ENCODE results near the gene CCDC134.

The CCDC134 gene

DNA sequence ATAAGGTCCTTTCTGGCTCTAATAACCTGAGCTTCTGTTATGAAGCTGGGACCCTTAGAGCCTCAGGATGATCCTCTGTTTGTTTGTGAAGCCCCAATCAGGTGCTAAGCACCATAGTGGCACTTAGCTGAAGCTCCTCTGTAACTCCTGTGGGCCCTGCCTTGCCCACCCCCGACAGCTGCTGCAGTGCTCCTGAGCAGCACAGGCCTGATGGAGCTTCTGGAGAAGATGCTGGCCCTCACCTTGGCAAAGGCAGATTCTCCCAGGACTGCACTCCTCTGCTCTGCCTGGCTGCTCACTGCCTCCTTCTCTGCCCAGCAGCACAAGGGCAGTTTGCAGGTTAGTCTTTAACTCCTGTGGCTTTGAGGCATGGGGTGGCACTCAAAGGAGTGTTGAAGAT is 19.0 kb upstream of the CCDC134 start:
- no peak for DNase-seq (ENCODE audit: low read depth)
- H3K4me3 ChIP-seq (ENCODE audit: low read depth, low read length), result no peak overlapping the region

DNA sequence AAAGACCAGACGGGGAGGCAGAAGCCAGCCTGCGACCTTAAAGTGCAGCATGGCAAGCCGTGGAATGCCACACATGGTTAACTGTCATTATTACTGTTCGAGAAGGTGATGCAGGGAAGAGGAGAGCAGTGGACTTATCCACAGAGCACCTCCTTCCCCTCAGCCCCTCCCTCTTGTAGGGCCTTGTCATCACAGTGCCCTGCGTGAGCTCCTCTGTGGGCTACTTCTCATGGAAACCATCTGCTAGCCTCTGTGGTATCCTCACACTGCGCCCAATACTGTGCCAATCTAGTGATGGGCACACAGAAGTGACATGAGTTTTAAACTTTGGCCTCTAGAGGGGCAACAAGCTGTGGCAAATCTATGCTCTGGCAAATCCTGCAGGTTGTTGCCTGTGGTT is 18.2 kb upstream of the CCDC134 start:
- H3K4me3 ChIP-seq (ENCODE audit: low read depth, low read length), result no peak overlapping the region
- no peak for DNase-seq (ENCODE audit: low read depth)

- no peak overlapping the region for H3K4me3 ChIP-seq (ENCODE audit: low read depth, low read length)
- no peak for DNase-seq (ENCODE audit: low read depth)
Measured at GRCh38 chr22:41782751-41783150, 17.7 kb upstream of the CCDC134 start.

DNA sequence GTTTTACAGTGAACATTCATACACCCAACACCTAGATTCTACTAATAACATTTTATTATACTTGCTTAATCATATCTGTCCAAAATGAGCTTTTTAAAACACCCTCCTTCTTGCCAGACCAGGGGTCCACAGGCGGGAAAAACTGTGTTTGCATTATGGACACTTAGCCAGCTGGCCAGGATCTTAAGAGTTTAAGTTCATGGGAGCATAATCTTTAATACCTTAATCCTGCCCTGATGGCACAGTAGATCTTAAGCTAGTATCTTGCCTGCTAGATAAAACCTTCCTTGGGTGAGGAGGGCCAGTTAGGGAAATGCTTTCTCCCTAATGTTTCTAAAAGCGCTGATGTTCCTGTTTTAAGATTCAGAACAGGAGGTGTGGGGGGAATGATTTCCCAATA is 13.1 kb upstream of the CCDC134 start:
- no peak for DNase-seq (ENCODE audit: low read depth)
- H3K4me3 ChIP-seq (ENCODE audit: low read depth, low read length), result no peak overlapping the region

DNA sequence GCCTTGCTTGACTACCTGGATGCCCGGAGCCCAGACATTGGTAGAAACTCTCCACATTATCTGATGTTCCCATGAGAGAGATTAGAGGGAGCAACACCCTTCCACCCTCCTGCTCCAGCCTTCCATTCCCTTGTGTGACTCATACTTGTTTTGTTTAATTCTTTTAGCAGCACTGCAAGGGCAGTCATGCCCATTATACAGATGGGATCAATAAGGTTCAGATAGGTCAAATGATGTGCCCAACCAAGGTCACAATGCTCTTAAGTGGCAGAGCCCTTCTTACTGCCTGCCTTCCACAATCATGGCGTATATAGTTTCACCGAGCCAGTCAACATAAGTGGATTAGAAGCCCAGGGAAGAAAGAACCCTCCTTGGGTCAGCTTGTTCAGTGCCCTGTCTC is 6.6 kb upstream of the CCDC134 start:
- H3K4me3 ChIP-seq (ENCODE audit: low read depth, low read length), result no peak overlapping the region
- DNase-seq (ENCODE audit: low read depth), result no peak

DNA sequence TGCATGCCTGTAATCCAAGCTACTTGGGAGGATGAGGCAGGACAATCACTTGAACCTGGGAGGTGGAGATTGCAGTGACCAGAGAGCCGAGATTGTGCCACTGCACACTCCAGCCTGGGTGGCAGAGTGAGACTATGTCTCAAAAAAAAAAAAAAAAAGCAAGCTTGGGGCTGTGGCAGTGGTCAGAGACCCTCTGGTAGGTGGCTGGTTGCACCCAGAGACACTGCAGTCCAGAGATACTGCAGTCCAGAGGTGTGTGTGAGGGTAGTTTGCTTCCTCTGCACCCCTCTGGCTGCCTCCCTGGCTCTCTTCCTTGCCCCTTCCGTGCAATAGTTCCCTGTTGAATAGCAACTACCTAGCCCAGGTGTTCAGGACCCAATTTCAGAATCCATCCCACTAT is 1.7 kb upstream of the CCDC134 start:
- no peak overlapping the region for H3K4me3 ChIP-seq (ENCODE audit: low read depth, low read length)
- DNase-seq (ENCODE audit: low read depth), result no peak

DNA sequence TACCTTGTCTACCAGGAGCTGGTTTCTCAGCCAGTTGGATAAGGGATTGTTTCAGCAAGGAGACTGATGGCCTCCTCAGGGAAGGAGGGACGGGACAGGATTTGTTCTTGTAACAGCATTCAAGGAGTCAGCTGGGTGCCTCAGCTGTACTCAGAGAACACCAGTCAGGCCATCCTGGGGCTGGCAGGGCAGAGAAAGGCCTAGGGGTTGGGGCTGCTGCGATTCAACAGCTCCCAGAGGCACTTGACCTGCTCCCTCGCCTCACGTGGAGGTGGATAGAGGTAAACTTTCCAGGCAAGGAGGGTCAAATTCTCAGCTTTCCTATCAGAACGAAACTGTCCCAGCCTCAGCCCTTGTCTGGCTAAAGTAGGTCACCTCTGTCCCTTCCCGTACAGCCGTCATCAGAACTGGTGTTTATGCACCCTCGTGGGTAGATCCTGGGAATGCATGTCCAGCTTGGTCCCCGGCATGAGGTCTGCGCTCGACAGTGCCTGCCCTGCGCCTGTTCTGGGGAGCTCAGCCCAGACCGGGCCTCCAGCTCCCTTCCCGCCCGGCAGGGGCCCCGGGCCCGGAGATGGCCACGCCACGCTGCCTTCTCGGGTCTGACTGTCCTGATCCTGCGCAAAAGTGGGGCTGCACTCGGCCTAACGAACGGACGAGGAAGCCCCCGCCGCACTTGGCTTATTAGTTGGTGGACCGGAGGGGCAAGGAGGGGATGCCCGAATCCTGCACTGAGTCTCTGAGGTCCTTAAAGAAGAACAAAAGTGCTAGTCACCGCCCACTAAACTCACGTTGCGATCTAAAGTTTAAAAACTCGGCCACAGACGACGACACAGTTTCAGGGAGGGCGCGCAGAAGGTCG is 762 bp upstream of the CCDC134 start:
- H3K4me3 ChIP-seq (ENCODE audit: low read depth, low read length), result peak overlapping the region; percentile 95
- DNase-seq (ENCODE audit: low read depth), result no peak

DNA sequence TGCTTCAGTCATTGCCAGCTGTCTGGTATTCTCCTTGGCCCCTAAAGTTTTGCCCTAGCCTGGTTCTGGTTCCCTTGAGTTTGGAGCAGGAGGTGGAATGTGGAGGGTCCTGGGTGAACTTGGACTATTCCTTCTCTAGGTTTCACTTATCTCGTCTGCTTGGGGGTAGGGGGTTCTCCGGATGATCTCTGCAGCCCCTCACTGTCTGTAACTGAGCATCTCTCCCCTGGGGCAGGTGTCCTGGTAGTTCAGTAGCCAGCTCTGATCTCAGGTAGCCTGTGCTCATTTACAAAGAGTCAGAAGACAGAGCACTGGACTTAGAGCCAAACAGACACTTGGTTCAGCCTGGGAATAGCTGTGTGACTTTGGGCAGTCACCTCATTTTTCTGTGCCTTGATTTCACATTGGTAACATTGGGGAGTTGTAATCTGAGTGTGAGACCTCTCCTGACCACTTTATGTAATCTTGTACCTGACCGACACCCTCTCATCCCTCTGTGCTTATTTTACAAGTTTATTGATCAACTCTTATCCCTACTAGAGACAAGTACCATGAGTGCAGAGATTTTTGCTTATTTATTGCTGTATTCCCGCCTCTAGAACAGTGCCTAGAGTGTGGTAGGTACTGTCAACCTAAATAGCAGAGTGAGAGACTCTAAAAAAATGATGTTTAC is 804 bp downstream of the CCDC134 start:
- H3K4me3 ChIP-seq (ENCODE audit: low read depth, low read length), result peak overlapping the region; percentile 95
- DNase-seq (ENCODE audit: low read depth), result no peak

- no peak for DNase-seq (ENCODE audit: low read depth)
- no peak overlapping the region for H3K4me3 ChIP-seq (ENCODE audit: low read depth, low read length)
Measured at GRCh38 chr22:41801886-41802285, 1.4 kb downstream of the CCDC134 start.

DNA sequence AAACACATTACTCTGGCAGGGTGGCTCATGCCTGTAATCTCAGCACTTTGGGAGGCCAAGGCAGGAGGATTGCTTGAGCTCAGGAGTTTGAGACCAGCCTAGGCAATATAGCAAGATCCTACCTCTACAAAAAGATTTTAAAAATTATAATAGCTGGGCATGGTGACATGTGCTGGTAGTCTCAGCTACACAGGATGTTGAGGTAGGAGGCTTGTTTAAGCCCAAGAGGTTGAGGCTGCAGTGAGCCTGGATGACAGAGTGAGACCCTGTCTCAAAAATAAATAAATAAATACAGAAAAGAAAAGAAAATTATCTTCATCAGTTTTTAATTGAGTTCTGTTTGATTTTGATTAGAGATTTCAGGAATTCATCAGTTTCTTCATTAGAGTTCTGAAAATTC is 5.2 kb downstream of the CCDC134 start:
- no peak for DNase-seq (ENCODE audit: low read depth)
- no peak overlapping the region for H3K4me3 ChIP-seq (ENCODE audit: low read depth, low read length)

DNA sequence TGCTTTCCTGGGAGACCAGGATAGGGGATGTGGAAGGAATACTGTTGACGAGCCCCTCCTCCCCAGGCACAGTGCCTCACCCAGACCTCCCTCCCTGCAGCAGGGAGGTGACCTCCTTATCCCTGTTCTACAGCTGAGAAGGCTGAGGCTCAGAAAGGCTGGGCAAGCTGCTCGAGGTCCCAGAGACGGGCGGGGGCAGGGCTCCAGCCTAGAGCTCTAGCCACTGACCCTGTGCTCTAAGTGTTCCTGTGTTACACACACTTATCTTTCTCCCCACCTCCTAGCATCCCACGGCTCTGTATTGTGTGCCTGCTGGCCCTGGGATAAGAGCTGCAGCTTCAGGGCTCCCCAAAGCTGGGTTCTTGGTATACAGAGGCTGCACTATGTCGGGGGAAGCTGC is 7.9 kb downstream of the CCDC134 start:
- DNase-seq (ENCODE audit: low read depth), result no peak
- no peak overlapping the region for H3K4me3 ChIP-seq (ENCODE audit: low read depth, low read length)

- no peak overlapping the region for H3K4me3 ChIP-seq (ENCODE audit: low read depth, low read length)
- DNase-seq (ENCODE audit: low read depth), result no peak
Measured at GRCh38 chr22:41810022-41810421, 9.5 kb downstream of the CCDC134 start.

- no peak for DNase-seq (ENCODE audit: low read depth)
- no peak overlapping the region for H3K4me3 ChIP-seq (ENCODE audit: low read depth, low read length)
Measured at GRCh38 chr22:41812805-41813545, 12.5 kb downstream of the CCDC134 start.

DNA sequence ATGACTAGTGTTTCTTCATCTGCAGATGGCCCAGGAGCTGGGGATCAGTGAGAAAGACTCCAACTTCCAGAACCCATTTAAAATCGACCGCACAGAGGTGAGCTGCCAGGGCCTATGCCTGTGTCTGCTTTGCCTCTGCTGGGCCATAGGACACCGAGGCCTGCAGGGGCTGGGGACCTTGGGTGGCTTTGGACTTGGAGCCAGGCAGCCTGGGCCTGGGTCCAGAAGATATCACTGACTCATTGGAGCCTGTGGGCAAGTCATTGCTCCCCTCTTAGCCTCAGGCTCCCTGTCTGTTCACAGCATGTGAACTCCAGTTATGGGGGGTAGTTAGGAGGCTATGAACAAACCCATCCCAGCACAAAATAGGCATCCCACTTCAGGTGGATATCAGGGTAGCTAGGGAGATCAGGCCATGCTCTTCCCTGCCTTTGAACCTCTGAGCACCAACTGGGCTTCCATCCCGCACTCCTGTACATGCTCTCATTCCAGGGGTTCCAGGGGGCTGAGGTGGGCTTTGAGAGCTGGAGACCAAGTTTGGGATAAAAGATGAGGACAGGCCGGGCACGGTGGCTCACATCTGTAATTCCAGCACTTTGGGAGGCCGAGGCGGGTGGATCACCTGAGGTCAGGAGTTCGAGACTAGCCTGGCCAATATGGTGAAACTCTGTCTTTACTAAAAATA is 13.4 kb downstream of the CCDC134 start:
- DNase-seq (ENCODE audit: low read depth), result no peak
- no peak overlapping the region for H3K4me3 ChIP-seq (ENCODE audit: low read depth, low read length)

DNA sequence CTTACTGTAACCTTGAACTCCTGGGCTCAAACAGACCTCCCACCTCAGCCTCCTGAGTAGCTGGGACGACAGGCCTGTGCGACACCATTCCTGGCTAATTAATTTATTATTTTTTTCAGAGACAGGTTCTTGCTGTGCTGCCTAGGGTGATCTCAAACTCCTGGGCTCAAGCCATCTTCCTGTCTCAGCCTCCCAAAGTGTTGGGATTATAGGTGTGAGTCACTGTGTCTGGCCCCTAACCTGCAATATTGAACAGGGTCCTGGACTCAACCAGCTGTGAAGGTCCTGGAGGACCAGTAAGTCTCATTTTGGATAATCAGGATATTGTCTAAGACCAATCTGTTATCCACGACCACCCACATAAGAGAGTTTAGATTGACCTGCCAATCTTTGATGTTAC is 15.2 kb downstream of the CCDC134 start:
- H3K4me3 ChIP-seq (ENCODE audit: low read depth, low read length), result no peak overlapping the region
- no peak for DNase-seq (ENCODE audit: low read depth)

DNA sequence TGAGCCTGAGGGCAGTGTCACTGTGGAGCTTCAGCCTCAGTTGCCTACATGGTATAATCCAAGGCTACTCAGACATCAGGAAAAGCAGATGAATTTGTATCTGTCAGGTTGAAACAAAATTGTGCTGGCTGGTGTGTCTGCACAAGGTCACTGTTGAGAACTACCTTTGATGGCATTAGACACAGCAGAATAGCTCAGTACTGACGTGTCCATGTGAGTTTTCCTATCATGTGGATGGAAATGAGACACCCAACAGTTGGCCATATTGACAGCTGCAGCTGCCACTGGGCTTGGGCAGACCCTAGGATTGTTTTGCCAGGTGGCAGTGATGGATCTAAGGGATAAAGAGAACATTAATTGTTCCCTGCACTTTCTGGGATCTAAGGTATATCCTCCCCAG is 15.8 kb downstream of the CCDC134 start:
- no peak overlapping the region for H3K4me3 ChIP-seq (ENCODE audit: low read depth, low read length)
- no peak for DNase-seq (ENCODE audit: low read depth)

GRCh38 chr22:41816871-41817270 is 16.4 kb downstream of the CCDC134 start:
- no peak overlapping the region for H3K4me3 ChIP-seq (ENCODE audit: low read depth, low read length)
- no peak for DNase-seq (ENCODE audit: low read depth)

DNA sequence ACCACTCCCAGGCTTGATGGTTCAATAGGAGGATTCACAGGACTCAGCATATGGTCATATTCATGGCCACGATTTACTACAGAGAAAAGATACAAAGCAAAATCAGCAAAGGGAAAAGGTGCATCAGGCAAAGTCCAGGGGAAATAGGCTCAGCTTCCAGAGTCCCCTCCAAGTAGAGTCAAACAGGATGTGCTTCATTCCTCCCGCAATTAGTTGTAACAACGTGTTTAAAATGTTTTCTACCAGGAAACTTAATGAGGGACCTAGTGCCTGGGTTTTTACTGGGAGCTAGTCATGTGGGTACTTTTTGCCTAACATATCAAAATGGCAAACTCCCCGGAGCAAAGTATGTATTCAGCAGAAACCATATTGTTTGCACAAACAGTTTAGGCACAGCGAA is 17.5 kb downstream of the CCDC134 start:
- no peak overlapping the region for H3K4me3 ChIP-seq (ENCODE audit: low read depth, low read length)
- no peak for DNase-seq (ENCODE audit: low read depth)

DNA sequence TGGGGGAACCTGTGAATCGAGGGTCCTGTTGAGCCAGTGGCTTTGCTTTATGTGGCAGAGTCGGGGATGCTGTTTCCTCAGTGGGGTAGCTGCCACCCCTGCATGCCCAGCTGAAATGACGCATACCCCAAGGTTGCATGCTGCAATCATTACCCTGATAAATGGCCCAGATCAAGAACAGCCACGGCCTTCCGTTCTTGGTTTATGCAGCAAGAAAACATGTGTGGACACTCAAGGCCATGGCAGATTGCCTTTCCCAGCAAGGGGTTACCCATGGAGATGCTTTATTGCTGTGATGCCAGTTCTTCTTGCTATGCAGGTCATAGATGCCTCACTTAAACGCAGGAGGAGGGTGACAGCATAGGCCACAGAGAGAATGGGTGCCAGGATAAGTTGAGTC is 18.1 kb downstream of the CCDC134 start:
- H3K4me3 ChIP-seq (ENCODE audit: low read depth, low read length), result no peak overlapping the region
- DNase-seq (ENCODE audit: low read depth), result no peak

DNA sequence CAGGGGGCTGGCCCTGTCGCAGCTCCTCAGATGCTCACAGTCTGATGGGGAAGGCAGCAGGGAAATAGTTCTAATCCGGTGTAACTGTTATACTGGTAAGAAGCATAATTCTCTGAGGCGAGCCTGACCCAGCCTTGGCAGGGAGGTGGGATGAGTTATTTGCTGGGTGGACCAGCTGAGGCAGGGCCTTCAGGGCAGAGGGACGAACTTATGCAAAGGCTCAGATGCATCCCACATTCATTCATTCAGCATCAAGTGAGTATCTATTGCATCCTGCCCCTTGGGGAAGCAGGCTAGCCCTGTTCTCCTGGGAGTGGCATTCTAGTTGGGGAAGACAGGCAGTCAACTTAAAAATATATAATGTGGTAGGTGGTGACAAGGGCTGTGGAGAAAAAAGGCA is 18.8 kb downstream of the CCDC134 start:
- no peak for DNase-seq (ENCODE audit: low read depth)
- no peak overlapping the region for H3K4me3 ChIP-seq (ENCODE audit: low read depth, low read length)
